Smooth muscle cell (in vitro differentiated cells): ENCODE results near the gene MGAT5. TPM values are rescaled to one million over a fixed set of nuclear protein-coding genes. Genes with fewer than 3 reads are reported as not detected.

Source experiments
- DNase-seq: peaks from one replicate; lab custom pipeline; 2025; ENCODE audit not compliant: unreplicated experiment; lab: John Stamatoyannopoulos, UW
- H2AFZ ChIP-seq: fragments of 200-600 bp; sonication (generic); 2 replicates; pipeline ENCODE4 v1.6.0; 2016; ENCODE audit warnings: antibody characterized with exemption, low read depth, mild to moderate bottlenecking
- H3F3A ChIP-seq: fragments of 200-600 bp; sonication (generic); 2 replicates; pipeline ENCODE4 v1.6.0; 2017; ENCODE audit warnings: antibody characterized with exemption, low read depth
- H3K27ac ChIP-seq: fragments of 200-600 bp; sonication (generic); 2 replicates; pipeline ENCODE4 v1.5.1; 2016; ENCODE audit warnings: low read depth, mild to moderate bottlenecking
- H3K27me3 ChIP-seq: fragments of 200-600 bp; sonication (generic); 2 replicates; pipeline ENCODE4 v1.6.1; 2016; ENCODE audit warnings: low read depth, mild to moderate bottlenecking
- H3K36me3 ChIP-seq: fragments of 200-600 bp; sonication (generic); 2 replicates; pipeline ENCODE4 v1.5.1; 2016; ENCODE audit warnings: low read depth
- H3K4me1 ChIP-seq: fragments of 200-600 bp; sonication (generic); 2 replicates; pipeline ENCODE4 v1.5.1; 2016; ENCODE audit warnings: low read depth
- H3K4me2 ChIP-seq: fragments of 200-600 bp; sonication (generic); 2 replicates; pipeline ENCODE4 v1.6.0; 2016; ENCODE audit warnings: mild to moderate bottlenecking
- H3K4me3 ChIP-seq: fragments of 200-600 bp; sonication (generic); 2 replicates; pipeline ENCODE4 v1.5.1; 2016; ENCODE audit warnings: mild to moderate bottlenecking
- H3K79me2 ChIP-seq: fragments of 200-600 bp; sonication (generic); 2 replicates; pipeline ENCODE4 v1.6.0; 2016; ENCODE audit warnings: low read depth, mild to moderate bottlenecking
- H3K9ac ChIP-seq: fragments of 200-600 bp; sonication (generic); 2 replicates; pipeline ENCODE4 v1.6.0; 2016; ENCODE audit warnings: low read depth
- H3K9me3 ChIP-seq: fragments of 200-600 bp; sonication (generic); replicated peaks from 2 replicates; pipeline ENCODE4 v1.5.1; 2016; ENCODE audit warnings: low read depth
- H4K20me1 ChIP-seq: fragments of 200-600 bp; sonication (generic); 2 replicates; pipeline ENCODE4 v1.6.0; 2016; ENCODE audit warnings: low read depth
- WGBS: methylation state at CpG from one replicate; pipeline ENCODE4 v1.1.7; 2016; ENCODE audit warnings: low lambda C conversion rate; 5-methylcytosine and 5-hydroxymethylcytosine counted together
- polyA plus RNA-seq: library from polyadenylated mRNA; unstranded; fragments of >200 nt; fragmentation: Nextera tagmentation; extraction: Ambion mirVana; gene quantifications from 2 replicates; pipeline ENCODE4 v1.2.1, GENCODE V29; 2016
- total RNA-seq: library from RNA; depleted of rRNA; stranded (reverse); fragments of >200 nt; gene quantifications from 2 replicates; pipeline ENCODE4 v1.2.3, GENCODE V29; 2014
- TF ChIP-seq, protein P1 (sequence below): fragments of 200-600 bp; sonication (generic); IDR thresholded peaks from 2 replicates; pipeline ENCODE4 v1.5.1; 2017; ENCODE audit warnings: borderline replicate concordance, mild to moderate bottlenecking, antibody characterized with exemption; ENCODE audit not compliant: insufficient read depth, poor library complexity, severe bottlenecking

The MGAT5 gene
- total and polyA plus RNA-seq, 2 experiments from 2014 or later: 4.5 to 33.8 TPM

DNA sequence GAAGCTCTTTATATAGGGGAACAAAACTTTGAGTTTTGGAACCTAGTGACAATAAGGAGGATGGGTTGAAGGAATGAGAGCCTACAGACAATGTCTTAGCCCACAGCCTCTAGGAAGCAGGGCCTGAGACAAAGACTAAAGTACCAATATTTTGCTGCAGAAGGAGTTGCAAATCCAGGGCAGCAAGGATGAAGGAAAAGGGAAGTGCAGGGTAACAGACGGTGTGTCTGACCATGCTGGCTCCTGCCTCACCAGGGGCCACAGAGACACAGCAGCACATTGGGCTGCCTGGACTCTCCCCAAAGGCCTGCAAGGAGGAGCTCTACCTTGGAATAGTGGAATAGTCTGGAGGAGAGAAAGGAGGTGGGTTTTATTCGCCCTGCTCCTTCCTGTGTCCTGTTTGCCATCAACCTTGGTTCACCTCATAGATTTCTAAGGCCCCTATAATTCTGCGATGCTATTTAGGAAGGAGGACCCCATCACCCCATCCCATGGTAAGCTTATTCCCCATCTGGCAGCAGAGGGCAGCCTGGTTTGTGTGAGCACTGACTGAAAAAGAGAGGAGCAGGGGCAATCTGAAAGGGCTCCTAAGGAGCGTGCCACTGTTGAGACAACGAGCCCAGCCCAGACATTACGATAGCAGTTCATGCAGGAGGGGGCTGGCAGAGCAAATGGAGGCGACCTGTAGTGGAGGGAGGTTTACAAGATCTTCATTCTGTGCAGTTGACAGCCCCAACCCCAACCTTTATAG is 143.4 kb downstream of the MGAT5 start:
- no peaks in the 10 kb centered on the region for H3K36me3 ChIP-seq
- 94% methylated on average over 7 of the region's 7 CpGs for WGBS
- H2AFZ ChIP-seq: no peak overlapping the region
- H3K27ac ChIP-seq: no peak overlapping the region
- TF ChIP-seq, protein P1, sequence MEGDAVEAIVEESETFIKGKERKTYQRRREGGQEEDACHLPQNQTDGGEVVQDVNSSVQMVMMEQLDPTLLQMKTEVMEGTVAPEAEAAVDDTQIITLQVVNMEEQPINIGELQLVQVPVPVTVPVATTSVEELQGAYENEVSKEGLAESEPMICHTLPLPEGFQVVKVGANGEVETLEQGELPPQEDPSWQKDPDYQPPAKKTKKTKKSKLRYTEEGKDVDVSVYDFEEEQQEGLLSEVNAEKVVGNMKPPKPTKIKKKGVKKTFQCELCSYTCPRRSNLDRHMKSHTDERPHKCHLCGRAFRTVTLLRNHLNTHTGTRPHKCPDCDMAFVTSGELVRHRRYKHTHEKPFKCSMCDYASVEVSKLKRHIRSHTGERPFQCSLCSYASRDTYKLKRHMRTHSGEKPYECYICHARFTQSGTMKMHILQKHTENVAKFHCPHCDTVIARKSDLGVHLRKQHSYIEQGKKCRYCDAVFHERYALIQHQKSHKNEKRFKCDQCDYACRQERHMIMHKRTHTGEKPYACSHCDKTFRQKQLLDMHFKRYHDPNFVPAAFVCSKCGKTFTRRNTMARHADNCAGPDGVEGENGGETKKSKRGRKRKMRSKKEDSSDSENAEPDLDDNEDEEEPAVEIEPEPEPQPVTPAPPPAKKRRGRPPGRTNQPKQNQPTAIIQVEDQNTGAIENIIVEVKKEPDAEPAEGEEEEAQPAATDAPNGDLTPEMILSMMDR: no peak
- H3F3A ChIP-seq: no peaks in the 10 kb centered on the region
- no peaks in the 10 kb centered on the region for H3K9me3 ChIP-seq
- H3K4me3 ChIP-seq: no peak overlapping the region
- H3K4me2 ChIP-seq: no peak overlapping the region
- no peaks in the 10 kb centered on the region for H3K4me1 ChIP-seq
- H4K20me1 ChIP-seq: no peaks in the 10 kb centered on the region
- no peaks in the 10 kb centered on the region for H3K27me3 ChIP-seq
- H3K79me2 ChIP-seq: no peaks in the 10 kb centered on the region
- H3K9ac ChIP-seq: no peak overlapping the region
- DNase-seq: no peak

DNA sequence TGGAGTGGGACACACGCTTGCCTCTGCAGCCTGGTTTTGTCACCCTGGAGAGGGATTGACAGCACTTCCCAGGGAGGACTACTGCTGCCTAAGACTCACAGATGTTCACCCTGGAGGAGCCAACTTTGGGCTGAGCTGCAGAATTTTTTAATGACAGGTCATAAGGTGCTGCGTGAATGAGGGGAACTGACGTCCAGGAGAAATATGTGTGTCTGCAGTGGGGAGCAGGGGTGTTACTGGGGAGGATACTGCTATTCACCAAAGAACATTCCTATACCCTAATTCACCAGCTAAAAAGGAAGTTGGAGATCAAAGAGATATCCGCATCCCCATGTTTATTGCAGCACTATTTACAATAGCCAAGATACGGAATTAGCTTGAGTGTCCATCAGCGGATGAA is 144.4 kb downstream of the MGAT5 start:
- Histone ChIP-seq H2AFZ (no peak overlapping the region), H3K4me3 (no peak overlapping the region), H3K79me2 (no peaks in the 10 kb centered on the region), H3K9ac (no peak overlapping the region), H3K4me2 (no peak overlapping the region), H3K4me1 (no peaks in the 10 kb centered on the region), H3F3A (no peaks in the 10 kb centered on the region), H3K36me3 (no peaks in the 10 kb centered on the region), H4K20me1 (no peaks in the 10 kb centered on the region), H3K27ac (no peak overlapping the region), H3K27me3 (no peaks in the 10 kb centered on the region), H3K9me3 (no peaks in the 10 kb centered on the region)
- 44% methylated on average over 6 of the region's 6 CpGs for WGBS
- TF ChIP-seq, protein P1: no peak
- no peak for DNase-seq

DNA sequence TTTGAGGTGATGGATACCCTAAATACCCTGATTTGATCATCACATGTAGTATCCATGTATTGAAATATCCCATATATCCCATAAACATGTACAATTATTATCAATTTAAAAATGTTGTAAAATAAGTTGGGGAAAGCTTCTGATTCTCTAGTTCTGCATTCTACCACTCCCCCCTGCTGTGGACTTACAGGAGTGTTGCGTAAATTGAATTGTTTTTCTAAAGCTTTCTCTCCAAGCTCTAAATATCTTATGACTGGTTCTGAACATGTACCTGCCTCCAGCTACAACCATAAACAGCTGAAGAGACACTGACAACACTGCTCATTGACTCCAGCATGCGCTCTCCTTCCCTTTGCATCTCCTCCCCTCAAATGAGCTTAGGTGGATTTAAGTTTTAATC is 145.2 kb downstream of the MGAT5 start:
- Histone ChIP-seq H3K4me2 (no peak overlapping the region), H3K9ac (no peak overlapping the region), H4K20me1 (no peaks in the 10 kb centered on the region), H3F3A (no peaks in the 10 kb centered on the region), H2AFZ (no peak overlapping the region), H3K27ac (no peak overlapping the region), H3K9me3 (no peaks in the 10 kb centered on the region), H3K27me3 (no peaks in the 10 kb centered on the region), H3K36me3 (no peaks in the 10 kb centered on the region), H3K79me2 (no peaks in the 10 kb centered on the region), H3K4me3 (no peak overlapping the region), H3K4me1 (no peaks in the 10 kb centered on the region)
- 96% methylated on average over 2 of the region's 2 CpGs for WGBS
- TF ChIP-seq, protein P1: no peak
- no peak for DNase-seq

DNA sequence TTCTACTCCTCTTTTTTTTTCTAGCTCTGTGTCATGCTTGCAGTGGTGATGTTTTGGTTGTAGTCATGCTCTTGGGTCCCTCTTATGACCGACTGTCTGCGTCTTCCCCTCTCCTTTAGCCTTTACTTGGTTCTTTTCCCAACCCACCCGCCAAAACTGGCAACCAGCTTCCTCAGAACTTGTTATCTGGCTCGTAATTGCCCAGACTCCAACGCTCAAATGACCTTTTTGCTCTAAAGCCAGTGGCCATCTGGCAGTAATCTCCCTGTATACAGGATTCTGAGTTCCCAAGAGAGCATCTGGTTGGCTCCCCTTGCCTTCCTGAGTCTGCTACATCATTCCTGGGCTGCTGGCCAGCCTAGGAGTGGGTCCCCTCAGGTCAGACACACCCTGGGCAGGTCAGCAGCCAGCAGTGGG is 147.2 kb downstream of the MGAT5 start:
- H3F3A ChIP-seq: no peaks in the 10 kb centered on the region
- no peaks in the 10 kb centered on the region for H3K27me3 ChIP-seq
- no peak for DNase-seq
- H2AFZ ChIP-seq: no peak overlapping the region
- no peak overlapping the region for H3K9ac ChIP-seq
- H3K9me3 ChIP-seq: no peaks in the 10 kb centered on the region
- H3K36me3 ChIP-seq: no peaks in the 10 kb centered on the region
- no peaks in the 10 kb centered on the region for H3K4me1 ChIP-seq
- TF ChIP-seq, protein P1: no peak
- peak overlapping the region; percentile 6 for H3K27ac ChIP-seq
- H4K20me1 ChIP-seq: no peaks in the 10 kb centered on the region
- no peak overlapping the region for H3K4me3 ChIP-seq
- H3K4me2 ChIP-seq: no peak overlapping the region
- no peaks in the 10 kb centered on the region for H3K79me2 ChIP-seq
- 31% methylated on average over 5 of the region's 5 CpGs for WGBS
